Measurements from ENCODE around the gene RAP1GAP2. TPM values are rescaled to one million over a fixed set of nuclear protein-coding genes. Genes with fewer than 3 reads are reported as not detected.

RAP1GAP2 gene
- total RNA-seq, 1 donor: 2.9 TPM

GRCh38 chr17:2874189-2874686, 78.0 kb downstream of the RAP1GAP2 start:
- Histone ChIP-seq H3K4me3 (ENCODE audit: insufficient read depth, low read length) (no peak overlapping the region), H3K4me1 (ENCODE audit: insufficient read depth, low read length) (peaks cover 3% of the 10 kb centered on the region), H3K79me2 (ENCODE audit: insufficient read depth, low read length) (peaks cover 7% of the 10 kb centered on the region), H3K27ac (ENCODE audit: low read depth, low read length) (no peak overlapping the region), H3K27me3 (ENCODE audit: insufficient read depth, low read length) (no peaks in the 10 kb centered on the region), H2AFZ (ENCODE audit: low read length) (no peak overlapping the region), H4K20me1 (ENCODE audit: insufficient read depth, low read length) (no peaks in the 10 kb centered on the region), H3K36me3 (ENCODE audit: insufficient read depth, low read length) (no peaks in the 10 kb centered on the region), H3K4me2 (ENCODE audit: insufficient read depth, low read length) (no peak overlapping the region), H3K9me3 (ENCODE audit: low read depth, low read length) (no peaks in the 10 kb centered on the region)
- no peak for DNase-seq (ENCODE audit: insufficient read length, low spot score, missing footprints)
- no peak for TF ChIP-seq CTCF (IDR thresholded peaks at IDR 0.05; ENCODE audit: extremely low read depth, low read depth, low read length)

- TF ChIP-seq CTCF (IDR thresholded peaks at IDR 0.05; ENCODE audit: extremely low read depth, low read depth, low read length): no peak
- DNase-seq (ENCODE audit: insufficient read length, low spot score, missing footprints): peak; percentile 83
Observed at GRCh38 chr17:2875608-2876007, 79.4 kb downstream of the RAP1GAP2 start.

GRCh38 chr17:2876467-2876866, 80.2 kb downstream of the RAP1GAP2 start:
- Histone ChIP-seq H3K36me3 (ENCODE audit: insufficient read depth, low read length) (no peaks in the 10 kb centered on the region), H3K9me3 (ENCODE audit: low read depth, low read length) (no peaks in the 10 kb centered on the region), H2AFZ (ENCODE audit: low read length) (no peak overlapping the region), H3K27me3 (ENCODE audit: insufficient read depth, low read length) (no peaks in the 10 kb centered on the region), H3K79me2 (ENCODE audit: insufficient read depth, low read length) (peaks cover under 1% of the 10 kb centered on the region), H3K27ac (ENCODE audit: low read depth, low read length) (no peak overlapping the region), H3K4me3 (ENCODE audit: insufficient read depth, low read length) (no peak overlapping the region), H3K4me1 (ENCODE audit: insufficient read depth, low read length) (peaks cover under 1% of the 10 kb centered on the region), H3K4me2 (ENCODE audit: insufficient read depth, low read length) (no peak overlapping the region), H4K20me1 (ENCODE audit: insufficient read depth, low read length) (no peaks in the 10 kb centered on the region)
- TF ChIP-seq CTCF (IDR thresholded peaks at IDR 0.05; ENCODE audit: extremely low read depth, low read depth, low read length): no peak
- no peak for DNase-seq (ENCODE audit: insufficient read length, low spot score, missing footprints)

More at GRCh38 chr17:2875608-2876007, 79.4 kb downstream of the RAP1GAP2 start:
- H3K79me2 ChIP-seq (ENCODE audit: insufficient read depth, low read length): peaks cover 5% of the 10 kb centered on the region
- H4K20me1 ChIP-seq (ENCODE audit: insufficient read depth, low read length): no peaks in the 10 kb centered on the region
- H3K4me3 ChIP-seq (ENCODE audit: insufficient read depth, low read length): no peak overlapping the region
- H3K9me3 ChIP-seq (ENCODE audit: low read depth, low read length): no peaks in the 10 kb centered on the region
- no peaks in the 10 kb centered on the region for H3K27me3 ChIP-seq (ENCODE audit: insufficient read depth, low read length)
- H2AFZ ChIP-seq (ENCODE audit: low read length): no peak overlapping the region
- no peak overlapping the region for H3K27ac ChIP-seq (ENCODE audit: low read depth, low read length)
- H3K4me1 ChIP-seq (ENCODE audit: insufficient read depth, low read length): peaks cover 3% of the 10 kb centered on the region
- no peaks in the 10 kb centered on the region for H3K36me3 ChIP-seq (ENCODE audit: insufficient read depth, low read length)
- H3K4me2 ChIP-seq (ENCODE audit: insufficient read depth, low read length): no peak overlapping the region

GRCh38 chr17:2878751-2879254, 82.6 kb downstream of the RAP1GAP2 start:
- H3K27me3 ChIP-seq (ENCODE audit: insufficient read depth, low read length): no peaks in the 10 kb centered on the region
- peaks cover 7% of the 10 kb centered on the region for H3K4me1 ChIP-seq (ENCODE audit: insufficient read depth, low read length)
- no peak for DNase-seq (ENCODE audit: insufficient read length, low spot score, missing footprints)
- H3K9me3 ChIP-seq (ENCODE audit: low read depth, low read length): no peaks in the 10 kb centered on the region
- no peaks in the 10 kb centered on the region for H3K79me2 ChIP-seq (ENCODE audit: insufficient read depth, low read length)
- H2AFZ ChIP-seq (ENCODE audit: low read length): no peak overlapping the region
- no peak overlapping the region for H3K27ac ChIP-seq (ENCODE audit: low read depth, low read length)
- peaks cover 11% of the 10 kb centered on the region for H4K20me1 ChIP-seq (ENCODE audit: insufficient read depth, low read length)
- no peak overlapping the region for H3K4me3 ChIP-seq (ENCODE audit: insufficient read depth, low read length)
- no peak for TF ChIP-seq CTCF (IDR thresholded peaks at IDR 0.05; ENCODE audit: extremely low read depth, low read depth, low read length)
- H3K4me2 ChIP-seq (ENCODE audit: insufficient read depth, low read length): no peak overlapping the region
- no peaks in the 10 kb centered on the region for H3K36me3 ChIP-seq (ENCODE audit: insufficient read depth, low read length)
